A549 (cell line): ENCODE results near the gene ELF5.

Experiments
- CEBPB ChIP-seq, 2 experiments: fragments of >200 bp in 1 of 2; sonication (Bioruptor Twin) in 1 of 2; formaldehyde crosslinking in 1 of 2; IDR thresholded peaks; 2 replicates each; pipeline ENCODE4 v1.6.1; 2012 to 2016
- CHD2 ChIP-seq: fragments of 150-350 bp; IDR thresholded peaks from 2 replicates; pipeline ENCODE4 v1.6.1; 2014; ENCODE audit warnings: low read length; ENCODE audit not compliant: partially characterized antibody
- CTCF ChIP-seq: fragments of >200 bp; sonication (Bioruptor Twin); formaldehyde crosslinking; IDR thresholded peaks from 3 replicates; pipeline ENCODE4 v1.5.1; 2016
- EP300 ChIP-seq, 2 experiments: fragments of >200 bp; sonication (Bioruptor Twin); formaldehyde crosslinking; IDR thresholded peaks; 2 replicates in 1 of 2; 3 replicates in 1 of 2; pipeline ENCODE4 v1.6.1; 2016 to 2017
- HDAC2 ChIP-seq: fragments of 200-600 bp; sonication (generic); IDR thresholded peaks from 2 replicates; pipeline ENCODE4 v1.6.1; 2016
- HMGXB4 ChIP-seq: fragments of 250-450 bp; sonication (Bioruptor Pico); IDR thresholded peaks from 2 replicates; pipeline ENCODE4 v1.5.0; 2021; ENCODE audit warnings: mild to moderate bottlenecking, moderate library complexity, borderline replicate concordance
- JUN ChIP-seq, 2 experiments: fragments of >200 bp; sonication (Bioruptor Twin); formaldehyde crosslinking; IDR thresholded peaks; 2 replicates in 1 of 2; 3 replicates in 1 of 2; pipeline ENCODE4 v1.6.1; 2016 to 2017
- JUNB ChIP-seq: fragments of >200 bp; sonication (Bioruptor Twin); formaldehyde crosslinking; IDR thresholded peaks from 2 replicates; pipeline ENCODE4 v1.6.1; 2016
- KDM1A ChIP-seq: fragments of 200-600 bp; sonication (generic); IDR thresholded peaks from 2 replicates; pipeline ENCODE4 v1.6.1; 2016; ENCODE audit warnings: low read depth, mild to moderate bottlenecking
- MYC ChIP-seq: IDR thresholded peaks from 2 replicates; pipeline ENCODE4 v1.6.1; 2012; ENCODE audit warnings: mild to moderate bottlenecking, inconsistent platforms, low read length, improper control_type of control experiment, borderline replicate concordance
- REST ChIP-seq: fragments of 200-600 bp; sonication (generic); IDR thresholded peaks from 2 replicates; pipeline ENCODE4 v1.6.1; 2016; ENCODE audit warnings: antibody characterized with exemption, mild to moderate bottlenecking, moderate library complexity
- SREBF2 ChIP-seq: fragments of 450-650 bp; IDR thresholded peaks from 2 replicates; pipeline ENCODE4 v1.6.1; 2014; ENCODE audit warnings: mild to moderate bottlenecking, moderate library complexity
- ZFP36 ChIP-seq: fragments of 450-650 bp; IDR thresholded peaks from 2 replicates; pipeline ENCODE4 v1.6.1; 2014; ENCODE audit warnings: borderline replicate concordance; ENCODE audit not compliant: partially characterized antibody

GRCh38 chr11:34459507-34460162 is 54.0 kb downstream of the ELF5 start:
- no peak for TF ChIP-seq CTCF
- TF ChIP-seq ZFP36, result no peak
- TF ChIP-seq MYC, result no peak
- TF ChIP-seq CHD2, result no peak
- no peak for TF ChIP-seq KDM1A
- no peak for TF ChIP-seq HMGXB4 (CRISPR knock-in tag)
- TF ChIP-seq HDAC2, result no peak
- TF ChIP-seq EP300 (IDR thresholded peaks at IDR 0.05), result no peak
- TF ChIP-seq JUNB, result no peak
- no peak for TF ChIP-seq CEBPB (IDR thresholded peaks at IDR 0.05)
- no peak for TF ChIP-seq JUN (IDR thresholded peaks at IDR 0.05)
- TF ChIP-seq REST, result no peak
- no peak for TF ChIP-seq SREBF2
